GM18909 (cell line): Measurements from ENCODE around the gene ADH5.
A peak's percentile ranks its signal among the peaks of the same experiment; 100 is the strongest.
"Not testable (repeated sequence)": the region's sequence is repeated elsewhere in the genome, so short reads cannot be mapped to it uniquely, and the experiment has no call there.

Source experiments
- ATAC-seq: cut with Tn5 transposase; IDR thresholded peaks from one replicate; pipeline ENCODE4 v1.9.1; 2021; ENCODE audit warnings: mild to moderate bottlenecking; ENCODE audit not compliant: unreplicated experiment, poor library complexity

ADH5 gene

GRCh38 chr4:99088481-99089365 lies at the start of gene ADH5:
ADH5 (minus strand) TSS chr4:99088788; CDS start chr4:99088700, 88 bp downstream.
- ATAC-seq: peak; percentile 95

GRCh38 chr4:99136329-99136728 lies 47.7 kb upstream of the ADH5 start:
- no peak for ATAC-seq

- ATAC-seq: no peak
These were observed 47.1 kb upstream of the ADH5 start for GRCh38 chr4:99135541-99136162.

- no peak for ATAC-seq
These were observed 46.0 kb upstream of the ADH5 start for GRCh38 chr4:99134586-99134985.

- ATAC-seq: no peak
These were observed 42.8 kb upstream of the ADH5 start for GRCh38 chr4:99131378-99131777.

GRCh38 chr4:99126376-99126775 lies 37.8 kb upstream of the ADH5 start:
- no peak for ATAC-seq

- ATAC-seq: no peak
These were observed 32.4 kb upstream of the ADH5 start for GRCh38 chr4:99121008-99121407.

GRCh38 chr4:99120501-99120900 lies 31.9 kb upstream of the ADH5 start:
- ATAC-seq: no peak

- no peak for ATAC-seq
These were observed 29.5 kb upstream of the ADH5 start for GRCh38 chr4:99117876-99118693.

- not testable (repeated sequence) for ATAC-seq
These were observed 28.7 kb upstream of the ADH5 start for GRCh38 chr4:99117122-99117841.

- not testable (repeated sequence) for ATAC-seq
These were observed 20.7 kb upstream of the ADH5 start for GRCh38 chr4:99109286-99109685.

GRCh38 chr4:99104153-99104552 lies 15.6 kb upstream of the ADH5 start:
- ATAC-seq: no peak

GRCh38 chr4:99103166-99103565 lies 14.6 kb upstream of the ADH5 start:
- ATAC-seq: no peak

- ATAC-seq: no peak
These were observed 14.0 kb upstream of the ADH5 start for GRCh38 chr4:99102634-99103033.

- no peak for ATAC-seq
These were observed 12.3 kb upstream of the ADH5 start for GRCh38 chr4:99100876-99101275.

GRCh38 chr4:99099814-99100213 lies 11.2 kb upstream of the ADH5 start:
- ATAC-seq: not testable (repeated sequence)

GRCh38 chr4:99099311-99099710 lies 10.7 kb upstream of the ADH5 start:
- no peak for ATAC-seq

- ATAC-seq: not testable (repeated sequence)
These were observed 3.3 kb upstream of the ADH5 start for GRCh38 chr4:99091841-99092240.

- no peak for ATAC-seq
These were observed 2.6 kb upstream of the ADH5 start for GRCh38 chr4:99091216-99091575.

GRCh38 chr4:99090481-99091215 lies 2.1 kb upstream of the ADH5 start:
- ATAC-seq: no peak
